ENCODE measurements around the gene TTC7B.

- TF ChIP-seq, protein P1, sequence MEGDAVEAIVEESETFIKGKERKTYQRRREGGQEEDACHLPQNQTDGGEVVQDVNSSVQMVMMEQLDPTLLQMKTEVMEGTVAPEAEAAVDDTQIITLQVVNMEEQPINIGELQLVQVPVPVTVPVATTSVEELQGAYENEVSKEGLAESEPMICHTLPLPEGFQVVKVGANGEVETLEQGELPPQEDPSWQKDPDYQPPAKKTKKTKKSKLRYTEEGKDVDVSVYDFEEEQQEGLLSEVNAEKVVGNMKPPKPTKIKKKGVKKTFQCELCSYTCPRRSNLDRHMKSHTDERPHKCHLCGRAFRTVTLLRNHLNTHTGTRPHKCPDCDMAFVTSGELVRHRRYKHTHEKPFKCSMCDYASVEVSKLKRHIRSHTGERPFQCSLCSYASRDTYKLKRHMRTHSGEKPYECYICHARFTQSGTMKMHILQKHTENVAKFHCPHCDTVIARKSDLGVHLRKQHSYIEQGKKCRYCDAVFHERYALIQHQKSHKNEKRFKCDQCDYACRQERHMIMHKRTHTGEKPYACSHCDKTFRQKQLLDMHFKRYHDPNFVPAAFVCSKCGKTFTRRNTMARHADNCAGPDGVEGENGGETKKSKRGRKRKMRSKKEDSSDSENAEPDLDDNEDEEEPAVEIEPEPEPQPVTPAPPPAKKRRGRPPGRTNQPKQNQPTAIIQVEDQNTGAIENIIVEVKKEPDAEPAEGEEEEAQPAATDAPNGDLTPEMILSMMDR (optimal IDR thresholded peaks at IDR 0.05 in 1 of 3, IDR thresholded peaks at IDR 0.05 in 1 of 3, conservative IDR thresholded peaks at IDR 0.05 in 1 of 3; ENCODE audit: extremely low read depth in 1 of 3, insufficient read depth in 2 of 3, low read length in 3 of 3): no peak
- no peak for TF ChIP-seq EZH2 (IDR thresholded peaks at IDR 0.05; ENCODE audit: low read length)
These were observed 210.8 kb downstream of the TTC7B start for GRCh38 chr14:90605430-90605829.

Measured in keratinocyte (primary cell).